T-helper 1 cell treated with Interleukin-12 subunit alpha and Interleukin-12 subunit beta and Interleukin-4 antibody, amounts not matched to agents 30 μg/mL and 1 μg/mL, for 36 hours (primary cell): ENCODE data around the gene JAGN1.

Source experiments
- H3K27ac Mint-ChIP-seq: one replicate; pipeline ENCODE4 v1.8.0; 2021; ENCODE audit warnings: mild to moderate bottlenecking, mixed read lengths
- H3K27me3 Mint-ChIP-seq: one replicate; pipeline ENCODE4 v1.8.0; 2021; ENCODE audit warnings: low read depth, mixed read lengths
- H3K36me3 Mint-ChIP-seq: one replicate; pipeline ENCODE4 v1.8.0; 2021; ENCODE audit warnings: low read depth, mixed read lengths
- H3K4me1 Mint-ChIP-seq: one replicate; pipeline ENCODE4 v1.8.0; 2021; ENCODE audit warnings: low read depth, mixed read lengths
- H3K4me3 Mint-ChIP-seq: one replicate; pipeline ENCODE4 v1.8.0; 2021; ENCODE audit warnings: mild to moderate bottlenecking, moderate library complexity, mixed read lengths
- H3K9me3 Mint-ChIP-seq: one replicate; pipeline ENCODE4 v1.8.0; 2021; ENCODE audit warnings: mixed read lengths

Gene JAGN1

GRCh38 chr3:9914559-9915253 lies 24.3 kb downstream of the JAGN1 start:
- Mint-ChIP-seq H3K9me3 (no peaks in the 10 kb centered on the region), H3K4me1 (peaks cover 9% of the 10 kb centered on the region), H3K27me3 (peaks cover 3% of the 10 kb centered on the region), H3K4me3 (peak overlapping the region; percentile 34), H3K36me3 (no peaks in the 10 kb centered on the region), H3K27ac (no peak overlapping the region)

GRCh38 chr3:9915254-9916141 lies 25.1 kb downstream of the JAGN1 start:
- Mint-ChIP-seq H3K36me3 (no peaks in the 10 kb centered on the region), H3K27ac (no peak overlapping the region), H3K9me3 (no peaks in the 10 kb centered on the region), H3K27me3 (peaks cover 3% of the 10 kb centered on the region), H3K4me1 (peaks cover 8% of the 10 kb centered on the region), H3K4me3 (peak overlapping the region; percentile 72)

GRCh38 chr3:9916346-9916733 lies 25.9 kb downstream of the JAGN1 start:
- Mint-ChIP-seq H3K36me3 (no peaks in the 10 kb centered on the region), H3K9me3 (no peaks in the 10 kb centered on the region), H3K4me1 (peaks cover 8% of the 10 kb centered on the region), H3K27ac (no peak overlapping the region), H3K27me3 (peaks cover 3% of the 10 kb centered on the region), H3K4me3 (peak overlapping the region; percentile 72)

GRCh38 chr3:9916734-9917680 lies 26.6 kb downstream of the JAGN1 start, which contains the start of gene IL17RC:
IL17RC (plus strand) TSS chr3:9917098; CDS start chr3:9917316, 218 bp downstream.
- no peak within 1 kb of the TSS for H3K27ac Mint-ChIP-seq
- no peaks in the 10 kb centered on the region for H3K36me3 Mint-ChIP-seq
- peak within 1 kb of the TSS; percentile 72 for H3K4me3 Mint-ChIP-seq
- H3K9me3 Mint-ChIP-seq: no peaks in the 10 kb centered on the region
- peaks cover 3% of the 10 kb centered on the region for H3K27me3 Mint-ChIP-seq
- peaks cover 8% of the 10 kb centered on the region for H3K4me1 Mint-ChIP-seq

- Mint-ChIP-seq H3K36me3 (no peaks in the 10 kb centered on the region), H3K4me3 (no peak overlapping the region), H3K9me3 (no peaks in the 10 kb centered on the region), H3K4me1 (peaks cover 6% of the 10 kb centered on the region), H3K27me3 (peaks cover 5% of the 10 kb centered on the region), H3K27ac (no peak overlapping the region)
Measured at GRCh38 chr3:9917820-9918219, 27.4 kb downstream of the JAGN1 start.

GRCh38 chr3:9918261-9919038 lies 28.0 kb downstream of the JAGN1 start:
- Mint-ChIP-seq H3K4me1 (peaks cover 6% of the 10 kb centered on the region), H3K27ac (no peak overlapping the region), H3K36me3 (no peaks in the 10 kb centered on the region), H3K27me3 (peaks cover 5% of the 10 kb centered on the region), H3K9me3 (no peaks in the 10 kb centered on the region), H3K4me3 (no peak overlapping the region)

GRCh38 chr3:9928158-9928557 lies 37.7 kb downstream of the JAGN1 start:
- Mint-ChIP-seq H3K27ac (no peak overlapping the region), H3K36me3 (no peaks in the 10 kb centered on the region), H3K4me1 (peaks cover 5% of the 10 kb centered on the region), H3K9me3 (no peaks in the 10 kb centered on the region), H3K4me3 (no peak overlapping the region), H3K27me3 (peaks cover 12% of the 10 kb centered on the region)

GRCh38 chr3:9930804-9931418 lies 40.5 kb downstream of the JAGN1 start:
- H3K27ac Mint-ChIP-seq: no peak overlapping the region
- peaks cover 23% of the 10 kb centered on the region for H3K4me1 Mint-ChIP-seq
- peak overlapping the region; percentile 51 for H3K4me3 Mint-ChIP-seq
- peaks cover 9% of the 10 kb centered on the region for H3K36me3 Mint-ChIP-seq
- H3K9me3 Mint-ChIP-seq: no peaks in the 10 kb centered on the region
- no peaks in the 10 kb centered on the region for H3K27me3 Mint-ChIP-seq

- Mint-ChIP-seq H3K9me3 (no peaks in the 10 kb centered on the region), H3K4me1 (peaks cover 28% of the 10 kb centered on the region), H3K27me3 (no peaks in the 10 kb centered on the region), H3K4me3 (peak overlapping the region; percentile 99), H3K36me3 (peaks cover 10% of the 10 kb centered on the region), H3K27ac (peak overlapping the region; percentile 97)
Measured at GRCh38 chr3:9932535-9932842, 42.1 kb downstream of the JAGN1 start.

- Mint-ChIP-seq H3K4me1 (peaks cover 28% of the 10 kb centered on the region), H3K4me3 (peak overlapping the region; percentile 99)
Measured at GRCh38 chr3:9932843-9933560, 42.6 kb downstream of the JAGN1 start.

GRCh38 chr3:9933561-9934234 lies 43.3 kb downstream of the JAGN1 start, which contains the start of gene CRELD1:
CRELD1 (plus strand) TSS chr3:9933834; CDS start chr3:9934439, 605 bp downstream.
- peak within 1 kb of the TSS; percentile 99 for H3K4me3 Mint-ChIP-seq
- H3K36me3 Mint-ChIP-seq: peaks cover 10% of the 10 kb centered on the region
- H3K9me3 Mint-ChIP-seq: no peaks in the 10 kb centered on the region
- H3K27ac Mint-ChIP-seq: peak within 1 kb of the TSS; percentile 97
- H3K4me1 Mint-ChIP-seq: peaks cover 28% of the 10 kb centered on the region
- H3K27me3 Mint-ChIP-seq: no peaks in the 10 kb centered on the region

More at GRCh38 chr3:9932843-9933560, 42.6 kb downstream of the JAGN1 start:
- H3K27me3 Mint-ChIP-seq: no peaks in the 10 kb centered on the region
- H3K27ac Mint-ChIP-seq: peak overlapping the region; percentile 97
- no peaks in the 10 kb centered on the region for H3K9me3 Mint-ChIP-seq
- peaks cover 10% of the 10 kb centered on the region for H3K36me3 Mint-ChIP-seq

- Mint-ChIP-seq H3K27ac (peak overlapping the region; percentile 97), H3K4me3 (peak overlapping the region; percentile 99), H3K9me3 (no peaks in the 10 kb centered on the region)
Measured at GRCh38 chr3:9934235-9934621, 43.8 kb downstream of the JAGN1 start.

More at GRCh38 chr3:9934235-9934621, 43.8 kb downstream of the JAGN1 start:
- no peaks in the 10 kb centered on the region for H3K27me3 Mint-ChIP-seq
- peaks cover 28% of the 10 kb centered on the region for H3K4me1 Mint-ChIP-seq
- peaks cover 10% of the 10 kb centered on the region for H3K36me3 Mint-ChIP-seq
